NCI-H2196 treated with DMSO at 0.1 percent for 48 hours (cell line): Measurements from ENCODE around the gene LY6G5B.
A peak's percentile ranks its signal among the peaks of the same experiment; 100 is the strongest.

Source experiments
- DNase-seq: peaks from one replicate; lab custom pipeline; 2025; ENCODE audit not compliant: unreplicated experiment; lab: John Stamatoyannopoulos, UW

Gene LY6G5B

GRCh38 chr6:31662124-31662723 is 7.6 kb upstream of the LY6G5B start:
- DNase-seq = no peak

GRCh38 chr6:31663126-31663960 is 6.4 kb upstream of the LY6G5B start:
- no peak for DNase-seq

DNA sequence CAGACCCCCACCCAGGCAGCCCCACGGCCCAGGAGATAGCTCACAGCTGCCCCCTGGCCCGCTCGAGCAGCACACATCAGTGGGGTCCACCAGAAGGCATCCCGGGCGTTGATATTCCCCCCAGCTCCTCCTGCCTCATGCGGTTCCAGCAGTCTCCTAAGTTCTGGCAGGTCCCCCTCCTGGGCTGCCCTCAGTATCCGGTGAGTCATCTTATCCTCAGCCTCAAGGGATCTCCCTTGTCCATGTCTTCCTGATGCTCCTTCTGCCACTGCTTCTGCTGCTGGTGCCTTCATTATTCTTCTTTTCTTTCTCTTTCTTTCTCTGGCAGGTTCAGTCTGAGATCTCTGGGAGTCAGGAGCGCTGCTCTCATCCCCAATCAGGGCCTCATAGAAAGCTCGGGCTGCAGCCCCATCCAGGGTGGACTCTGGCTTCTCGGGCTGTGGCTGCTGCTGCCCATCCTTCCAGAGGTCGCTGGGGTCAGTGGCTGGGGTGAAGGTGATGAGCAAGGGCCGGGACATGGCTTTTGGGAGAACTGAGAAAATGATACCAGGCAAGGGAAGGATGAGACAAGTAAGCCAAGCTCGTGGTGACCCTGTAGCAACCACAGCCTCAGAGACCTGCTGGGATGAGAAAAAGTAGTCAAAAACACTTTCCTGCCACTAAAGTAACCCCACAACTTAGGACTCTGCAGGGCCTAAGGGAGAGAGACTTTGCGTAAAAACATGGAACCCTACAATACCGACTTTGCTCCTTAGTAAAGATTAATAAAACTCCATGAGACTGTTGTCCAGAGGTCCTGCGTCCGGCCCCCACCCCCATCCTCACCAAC is 5.6 kb upstream of the LY6G5B start:
- no peak for DNase-seq

- peak; percentile 89 for DNase-seq
Measured at GRCh38 chr6:31664790-31665500, 4.8 kb upstream of the LY6G5B start, which contains the start of gene GPANK1. Gene GPANK1 (minus strand): TSS chr6:31664997. CDS start chr6:31664478, 519 bp downstream.

DNA sequence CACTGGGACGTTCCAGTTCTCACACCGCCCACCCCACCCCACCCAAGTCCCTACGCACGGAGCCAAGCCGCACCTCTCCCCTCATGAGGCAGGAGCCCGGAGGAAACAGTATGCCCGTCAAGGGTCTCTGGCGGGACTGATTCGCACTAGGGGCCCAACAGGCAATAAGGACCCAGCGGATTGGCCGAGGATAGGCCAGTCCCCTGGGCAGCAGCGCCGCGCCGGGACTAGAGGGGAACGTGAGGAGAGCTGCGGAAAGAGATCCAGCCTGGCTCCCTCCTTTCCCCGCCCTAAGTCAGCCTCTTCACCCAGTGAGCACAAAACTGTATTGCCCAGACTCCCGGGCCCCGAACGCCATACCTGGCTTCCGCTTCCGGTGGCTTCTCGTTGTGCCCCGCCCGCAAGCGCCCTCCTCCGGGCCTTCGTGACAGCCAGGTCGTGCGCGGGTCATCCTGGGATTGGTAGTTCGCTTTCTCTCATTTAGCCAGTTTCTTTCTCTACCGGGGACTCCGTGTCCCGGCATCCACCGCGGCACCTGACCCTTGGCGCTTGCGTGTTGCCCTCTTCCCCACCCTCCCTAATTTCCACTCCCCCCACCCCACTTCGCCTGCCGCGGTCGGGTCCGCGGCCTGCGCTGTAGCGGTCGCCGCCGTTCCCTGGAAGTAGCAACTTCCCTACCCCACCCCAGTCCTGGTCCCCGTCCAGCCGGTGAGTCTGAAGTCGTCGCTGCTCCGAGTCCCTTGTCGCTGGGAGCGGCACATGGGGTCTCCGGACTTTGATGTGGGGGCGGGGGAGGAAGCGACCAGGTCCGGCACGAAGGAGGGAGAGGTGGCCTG is 4.1 kb upstream of the LY6G5B start, which contains the start of gene CSNK2B:
Gene CSNK2B (plus strand): TSS at position 580 of the 836 bp plus-strand sequence. CDS start 752 bp downstream, outside the sequence.
- DNase-seq = peak; percentile 97

DNA sequence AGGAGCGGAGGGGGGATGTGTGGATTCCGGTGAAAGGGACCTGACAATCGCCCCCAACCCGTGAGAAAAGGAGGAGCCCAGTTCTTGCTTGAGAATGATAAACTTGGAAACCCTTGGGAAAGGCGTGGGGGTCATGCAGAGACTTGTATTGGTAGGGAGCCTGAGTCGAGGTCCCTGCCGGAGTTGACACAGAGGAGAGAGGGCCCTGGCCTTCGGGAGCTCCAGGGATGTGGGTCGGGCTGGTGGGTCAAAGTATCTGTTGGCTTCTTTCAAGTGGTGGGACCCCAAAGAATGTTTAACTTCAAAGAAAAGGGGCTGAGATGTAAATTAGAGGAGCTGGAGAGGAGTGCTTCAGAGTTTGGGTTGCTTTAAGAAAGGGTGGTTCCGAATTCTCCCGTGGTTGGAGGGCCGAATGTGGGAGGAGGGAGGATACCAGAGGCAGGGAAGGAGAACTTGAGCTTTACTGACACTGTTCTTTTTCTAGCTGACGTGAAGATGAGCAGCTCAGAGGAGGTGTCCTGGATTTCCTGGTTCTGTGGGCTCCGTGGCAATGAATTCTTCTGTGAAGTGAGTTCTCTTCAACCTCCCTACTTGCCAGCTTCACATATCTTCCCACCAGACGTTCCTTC is 3.3 kb upstream of the LY6G5B start:
- no peak for DNase-seq

DNA sequence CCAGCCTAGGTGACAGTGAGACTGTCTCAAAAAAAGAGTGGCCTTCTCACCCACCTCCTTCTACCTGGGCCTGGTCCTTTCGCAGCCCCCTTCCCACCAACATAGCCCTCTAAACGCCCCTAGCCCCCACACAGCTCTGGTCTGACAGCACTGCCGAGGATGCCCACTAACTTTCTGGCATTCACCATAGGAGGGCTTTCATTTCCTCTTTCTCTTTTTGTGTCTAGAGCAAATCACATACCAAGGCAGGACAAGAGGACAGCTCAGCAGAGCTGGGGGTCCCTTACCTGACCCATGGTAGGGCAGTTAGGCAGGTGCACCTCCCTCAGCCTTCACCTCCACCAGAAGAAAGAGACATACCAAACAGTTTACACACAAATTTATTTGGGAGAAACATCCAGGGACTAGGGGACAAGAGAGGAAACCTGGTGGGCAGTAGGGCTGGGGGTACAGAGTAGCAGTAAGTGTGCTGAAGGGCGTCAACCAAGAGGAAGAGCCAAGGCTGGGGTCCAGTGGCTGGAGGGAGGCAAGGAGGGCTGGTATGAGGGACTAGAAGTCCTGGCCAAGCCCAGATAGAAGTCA is 6.6 kb downstream of the LY6G5B start:
- no peak for DNase-seq

- no peak for DNase-seq
Measured at GRCh38 chr6:31676904-31677303, 7.1 kb downstream of the LY6G5B start.

- no peak for DNase-seq
Measured at GRCh38 chr6:31677955-31678354, 8.2 kb downstream of the LY6G5B start.

- peak; percentile 91 for DNase-seq
Measured at GRCh38 chr6:31680226-31681134, 10.7 kb downstream of the LY6G5B start, which contains the start of gene LY6G5C. Gene LY6G5C (minus strand): TSS chr6:31681067. CDS start chr6:31680373, 694 bp downstream.

GRCh38 chr6:31681135-31681671 is 11.4 kb downstream of the LY6G5B start:
- no peak for DNase-seq

- no peak for DNase-seq
Measured at GRCh38 chr6:31683591-31683990, 13.8 kb downstream of the LY6G5B start.

DNA sequence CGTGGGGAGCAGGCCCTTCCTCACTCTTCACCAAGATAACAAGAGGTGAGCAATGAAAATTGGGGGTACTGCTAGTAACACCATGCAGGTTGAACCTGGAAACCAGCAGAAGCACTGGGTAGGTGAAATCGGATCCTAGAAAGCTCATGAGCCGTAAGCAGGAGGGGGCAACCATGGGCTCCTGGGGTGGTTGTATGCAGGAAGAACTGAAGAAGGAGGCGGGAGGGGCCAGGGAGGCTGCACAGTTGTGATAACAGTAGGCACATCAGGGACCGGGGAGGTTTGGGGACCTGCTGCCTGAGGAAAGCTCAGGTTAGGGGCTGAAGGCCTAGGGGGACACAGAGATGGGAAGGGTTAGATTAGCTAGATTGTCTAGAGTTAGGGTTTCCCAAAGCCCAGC is 16.7 kb downstream of the LY6G5B start:
- DNase-seq = no peak

DNA sequence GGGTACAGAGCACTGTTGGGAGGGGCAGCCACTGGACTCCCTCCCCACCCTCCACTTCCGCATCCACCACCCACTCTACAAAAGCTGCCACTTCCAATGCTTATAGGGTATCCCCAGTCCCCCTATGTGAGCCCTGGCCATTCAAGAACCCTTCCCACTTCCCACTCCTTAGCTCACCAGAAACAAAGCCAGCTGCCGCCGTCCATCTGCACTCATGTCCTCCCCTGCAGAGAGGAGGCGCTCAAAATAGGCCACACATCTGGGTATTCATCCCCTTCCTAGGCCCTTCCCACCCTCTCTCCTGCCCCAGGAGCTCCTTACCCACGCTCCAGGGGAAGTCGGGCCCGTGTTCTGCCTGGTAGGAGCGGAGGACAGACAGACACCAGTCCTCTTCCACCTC is 17.5 kb downstream of the LY6G5B start:
- DNase-seq = no peak

DNA sequence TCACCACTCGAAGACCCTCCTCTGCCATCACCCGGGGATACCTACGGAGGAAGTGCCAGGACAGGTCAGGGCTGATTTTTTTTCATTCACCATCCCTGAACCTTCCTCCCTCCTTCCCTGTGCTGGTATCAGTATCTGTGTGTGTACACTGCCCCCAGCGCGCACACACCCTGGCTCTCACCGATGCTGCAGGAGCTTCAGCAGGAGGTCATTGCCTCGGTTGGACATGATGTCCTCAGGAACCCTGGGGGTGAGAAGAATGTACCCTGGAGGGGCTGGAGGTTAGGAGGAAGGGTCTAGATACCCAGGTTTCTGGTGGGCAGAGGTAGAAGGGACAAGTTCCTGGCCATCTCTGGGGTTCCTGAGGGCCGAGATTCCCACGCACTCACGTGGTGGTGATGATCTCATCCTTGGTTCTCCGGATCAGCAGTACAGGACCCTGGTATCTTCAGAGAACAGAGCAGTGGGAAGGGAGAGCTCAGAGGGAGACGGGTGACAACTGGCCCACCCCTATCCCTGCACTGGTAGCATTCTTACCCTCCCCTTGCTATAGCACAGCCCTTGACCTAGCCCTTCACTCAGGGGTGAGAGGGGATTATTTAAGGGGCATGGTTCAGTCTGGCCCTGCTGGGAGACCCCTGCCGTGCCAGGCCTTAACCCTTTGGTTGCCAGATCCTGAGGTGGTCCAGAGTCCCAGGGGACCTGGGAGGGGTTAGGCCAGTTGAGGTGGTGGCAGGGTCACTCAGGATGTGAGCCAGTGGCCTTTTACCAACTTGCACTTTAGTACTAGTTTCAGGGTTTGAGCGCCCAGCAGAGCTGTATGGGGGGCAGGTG is 18.3 kb downstream of the LY6G5B start:
- DNase-seq = no peak

DNA sequence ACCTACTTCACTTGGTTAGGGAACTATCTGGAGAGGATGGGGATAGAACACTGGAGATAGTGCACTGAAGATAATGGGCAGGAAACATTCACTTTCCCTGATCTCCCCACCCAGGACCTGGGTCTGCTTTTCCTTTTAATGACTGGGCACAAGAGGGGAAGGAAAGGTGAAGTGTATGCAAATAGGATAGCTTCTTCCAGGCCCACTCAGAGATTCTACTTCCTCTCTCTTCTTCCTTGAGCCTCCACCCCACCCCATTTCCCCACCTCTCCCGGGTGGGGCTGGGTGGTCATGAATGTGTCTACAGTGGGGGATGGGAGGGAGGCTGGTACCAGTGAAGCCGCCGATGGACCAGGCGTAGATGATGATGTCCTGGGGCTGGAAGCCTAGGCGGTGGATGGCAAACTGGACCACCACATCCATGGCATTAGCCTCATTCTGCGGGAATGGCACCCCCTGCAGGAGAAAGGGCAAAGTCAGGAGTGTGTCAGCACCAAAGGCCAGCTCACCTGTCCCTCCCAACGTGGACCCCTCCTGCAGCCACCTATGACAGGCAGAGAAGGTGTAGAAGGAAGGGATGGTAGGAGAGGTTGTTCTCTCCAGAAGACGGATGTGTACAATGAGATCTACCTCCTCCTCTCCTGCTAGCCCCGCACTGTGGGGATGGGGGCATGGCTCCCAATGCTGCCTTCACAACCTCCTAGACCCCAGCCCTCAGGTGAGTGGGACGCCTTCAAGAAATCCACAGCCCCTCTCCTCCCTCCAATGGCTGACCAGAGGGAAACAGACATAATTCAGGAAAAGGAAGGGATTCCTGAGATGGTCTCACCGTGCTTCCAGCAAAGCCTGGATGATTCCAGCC is 19.7 kb downstream of the LY6G5B start:
- DNase-seq = no peak
